H54 (cell line): Measurements from ENCODE around the gene TMEM273.

Source experiments
- DNase-seq: peaks from one replicate; pipeline ENCODE4 v3.0.0; 2011; ENCODE audit warnings: low spot score, mixed read lengths; ENCODE audit not compliant: insufficient read length
- FAIRE-seq: peaks from 3 replicates; lab custom pipeline; 2011; peaks lifted over from hg19 to GRCh38; lab: Jason Lieb, UNC
- POLR2A ChIP-seq: IDR thresholded peaks from 2 replicates; pipeline ENCODE4 v1.6.1; 2011; ENCODE audit warnings: low read depth, mild to moderate bottlenecking, low read length

TMEM273 gene

DNA sequence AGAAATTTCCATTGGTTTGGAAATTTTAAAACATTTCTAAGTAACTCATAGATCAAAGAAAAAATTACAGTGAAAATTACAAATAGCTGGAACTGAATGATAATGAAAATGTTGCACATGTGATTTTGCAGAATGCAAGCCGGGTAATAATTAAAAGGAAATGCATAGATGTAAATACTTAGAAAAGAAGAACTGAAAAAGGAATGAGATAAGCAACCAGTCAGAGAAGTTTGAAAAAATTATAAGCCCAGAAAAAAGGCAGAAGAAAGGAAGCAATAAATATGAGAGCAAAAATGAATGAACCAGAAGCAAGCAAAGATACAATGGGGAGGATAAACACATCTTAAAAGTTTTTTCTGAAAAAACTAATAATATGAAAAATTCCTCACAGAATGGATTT lies 3.2 kb upstream of the TMEM273 start:
- TF ChIP-seq POLR2A = no peak
- DNase-seq (no peak), FAIRE-seq (no peak)

DNA sequence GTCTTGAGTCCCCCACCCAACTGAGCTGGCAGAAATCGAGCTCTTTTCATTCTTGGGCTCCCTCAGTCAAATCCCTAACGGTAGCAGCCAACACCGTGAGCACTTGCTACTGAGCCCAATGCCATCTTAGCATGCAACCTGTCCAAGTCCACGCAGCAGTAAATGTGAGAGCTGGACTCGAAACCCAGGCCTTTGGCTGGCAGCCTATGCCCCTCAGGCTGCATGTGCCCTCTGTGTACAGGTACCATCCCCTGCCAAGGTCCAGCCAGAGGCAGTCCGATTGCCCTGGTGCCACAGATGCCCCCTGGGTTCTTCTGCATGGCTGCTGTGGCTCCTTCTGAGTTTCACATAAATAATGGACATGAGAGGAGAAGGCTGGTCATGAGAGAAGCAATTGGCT lies 1.2 kb upstream of the TMEM273 start:
- no peak for TF ChIP-seq POLR2A
- DNase-seq (no peak), FAIRE-seq (no peak)

DNA sequence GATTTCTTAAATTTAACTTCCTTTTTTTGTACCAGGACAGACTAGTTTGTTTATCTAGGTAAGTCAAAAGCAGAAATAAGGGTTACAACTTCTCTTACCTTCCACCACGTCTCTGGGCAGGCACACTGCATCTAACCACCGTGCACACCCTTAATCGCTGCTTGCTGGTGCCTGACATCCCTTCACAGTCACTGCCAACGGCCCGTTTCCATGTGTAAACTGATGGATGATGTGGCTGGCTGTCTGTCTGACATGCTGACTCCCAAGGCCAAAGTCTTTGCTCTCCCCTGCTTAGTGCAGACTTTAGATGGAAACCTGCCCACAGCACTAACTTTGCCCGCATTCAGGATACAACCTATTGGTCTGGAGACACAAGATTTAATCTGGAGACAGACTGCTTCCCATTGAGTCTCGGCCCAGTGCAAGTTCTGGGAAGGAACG lies 1.1 kb downstream of the TMEM273 start:
- FAIRE-seq (no peak), DNase-seq (no peak)
- TF ChIP-seq POLR2A = no peak

DNA sequence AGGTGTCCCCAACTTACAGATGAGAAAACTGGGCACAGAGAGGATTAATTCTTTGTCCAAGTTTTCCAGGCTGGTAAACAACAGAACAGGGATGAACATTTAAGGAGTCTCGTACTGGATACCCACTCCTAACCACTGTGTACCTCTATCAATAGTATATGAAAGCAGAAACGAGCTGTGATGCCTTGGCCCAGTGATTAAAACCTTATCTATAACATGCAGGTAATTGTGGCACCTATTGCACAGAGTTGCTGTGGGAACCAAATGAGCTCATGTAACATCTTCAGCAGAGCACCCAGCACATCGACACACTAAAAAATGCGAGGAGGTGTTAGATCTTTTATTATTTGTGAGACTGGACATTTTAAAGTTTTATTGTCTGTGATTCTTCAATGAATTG lies 1.6 kb downstream of the TMEM273 start:
- no peak for TF ChIP-seq POLR2A
- FAIRE-seq (no peak), DNase-seq (no peak)

DNA sequence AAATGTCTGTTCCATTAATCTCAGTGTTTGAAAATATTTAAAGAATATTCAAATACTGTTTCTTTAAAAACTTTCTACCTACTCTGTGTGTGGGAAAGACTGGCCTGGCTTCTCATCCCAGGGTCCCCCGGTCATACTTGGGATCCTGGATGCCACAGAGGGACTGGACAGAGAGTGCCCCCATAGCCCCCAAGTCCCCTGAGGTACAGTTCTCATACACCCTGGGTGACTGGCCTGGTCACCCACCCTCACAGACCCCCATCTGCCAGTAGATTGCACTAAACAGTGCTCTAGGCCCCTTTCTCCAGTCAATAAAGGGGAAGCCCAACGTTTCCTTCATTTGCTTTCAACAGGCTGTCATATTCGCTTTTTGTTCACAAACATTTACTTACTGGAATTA lies 3.0 kb downstream of the TMEM273 start:
- FAIRE-seq = no peak
- no peak for DNase-seq
- no peak for TF ChIP-seq POLR2A

DNA sequence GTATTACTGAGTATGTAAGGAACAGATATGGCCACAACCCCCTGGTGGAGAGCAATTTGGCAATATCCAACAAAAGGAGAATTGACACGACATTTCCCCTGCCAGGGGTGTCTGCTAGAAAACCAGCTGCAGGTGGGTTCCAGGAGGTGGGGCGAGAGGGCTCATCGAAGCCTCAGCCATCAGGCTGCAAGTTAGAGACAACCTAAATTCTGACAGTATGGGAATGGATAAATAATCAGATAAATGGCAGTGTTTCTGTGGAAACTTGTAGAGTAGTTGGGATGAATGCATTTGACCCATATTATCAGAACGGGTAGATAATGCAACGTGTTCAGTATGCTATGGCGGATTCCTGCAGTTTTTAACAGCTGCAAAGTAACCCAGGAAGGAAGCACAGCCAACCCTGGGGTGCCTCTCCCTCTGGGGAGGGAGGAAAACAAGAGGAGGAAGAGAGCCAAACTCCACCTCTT lies 3.5 kb downstream of the TMEM273 start:
- DNase-seq = no peak
- no peak for FAIRE-seq
- no peak for TF ChIP-seq POLR2A

DNA sequence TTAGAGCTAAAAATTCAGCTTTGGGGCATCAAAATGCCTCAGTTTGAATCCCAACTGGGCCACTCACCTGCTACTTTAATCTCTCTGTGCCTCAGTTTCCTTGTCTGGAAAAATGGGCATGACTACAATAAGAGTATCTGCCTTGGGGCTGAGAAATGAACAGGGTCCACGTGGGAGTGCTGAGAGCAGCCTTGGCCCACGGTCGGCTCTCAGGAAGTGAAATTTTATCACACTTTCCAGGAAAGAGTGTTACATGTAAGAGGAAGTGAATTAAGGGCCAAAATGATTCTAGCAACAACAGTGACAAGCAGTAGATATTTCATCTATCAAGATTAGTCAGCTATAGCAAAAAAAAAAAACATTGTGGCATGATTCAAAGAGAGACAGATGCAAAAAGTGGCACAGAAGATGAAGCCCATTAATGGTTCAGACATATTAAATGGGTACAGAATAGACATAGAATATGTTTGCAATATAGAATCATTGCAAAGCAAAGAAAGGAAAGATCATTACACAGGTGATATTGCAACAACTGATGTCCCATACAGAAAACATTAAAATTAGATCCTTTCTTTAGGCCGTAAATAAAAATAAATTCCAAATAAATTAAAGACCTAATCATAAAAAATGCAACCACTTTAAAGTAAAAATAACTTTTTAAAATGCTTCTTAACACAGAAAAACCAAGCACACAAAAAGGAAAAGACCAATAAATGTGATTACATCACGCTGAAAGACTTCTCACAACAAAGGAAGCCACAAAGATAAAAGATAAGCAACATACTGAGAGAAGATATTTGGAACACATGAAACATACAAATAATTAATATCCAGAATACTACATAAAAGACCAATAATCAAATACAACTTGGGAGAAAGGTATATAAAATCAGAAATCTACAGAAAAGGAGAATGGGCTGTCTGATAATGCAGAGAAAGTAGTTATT lies 4.3 kb downstream of the TMEM273 start:
- no peak for TF ChIP-seq POLR2A
- FAIRE-seq (no peak), DNase-seq (no peak)

DNA sequence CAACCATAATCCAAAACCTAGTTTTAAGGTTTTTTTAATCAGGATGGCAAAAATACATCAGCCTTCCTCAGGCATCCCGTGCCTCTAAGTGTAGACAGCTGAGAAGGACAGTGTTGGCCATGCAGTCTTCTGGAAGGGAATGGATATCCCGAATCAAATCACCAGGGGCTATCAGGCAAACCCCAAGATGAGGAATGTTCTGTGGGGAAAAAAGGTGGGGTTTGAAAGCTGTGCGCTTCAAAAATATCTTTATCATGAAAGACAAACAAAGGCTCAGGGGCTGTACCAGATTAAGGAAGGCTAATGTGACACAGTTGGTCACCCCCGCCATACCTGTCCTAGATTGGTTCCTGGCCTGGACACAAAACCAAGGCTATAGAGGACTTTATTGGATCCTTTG lies 5.4 kb downstream of the TMEM273 start:
- no peak for TF ChIP-seq POLR2A
- FAIRE-seq (no peak), DNase-seq (no peak)

DNA sequence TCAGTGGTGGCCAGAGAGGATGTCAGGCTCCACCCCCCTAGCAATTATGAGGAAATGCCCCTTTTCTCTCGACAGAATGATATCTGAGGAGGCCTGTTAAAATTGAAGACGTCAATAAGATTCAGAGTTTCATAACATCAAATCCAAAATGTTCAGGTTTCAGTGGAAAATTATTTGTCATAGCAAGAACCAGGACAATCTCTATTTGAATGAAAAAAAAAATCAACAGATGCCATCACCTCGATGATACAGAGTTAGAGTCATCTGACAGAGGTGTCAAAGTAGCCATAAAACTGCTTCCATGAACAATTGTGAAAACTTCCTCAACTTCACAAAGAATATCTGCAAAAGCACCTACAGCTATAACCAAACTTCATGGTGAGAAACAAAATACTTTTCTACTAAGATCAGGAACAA lies 7.7 kb downstream of the TMEM273 start:
- TF ChIP-seq POLR2A = no peak
- FAIRE-seq (no peak), DNase-seq (no peak)

DNA sequence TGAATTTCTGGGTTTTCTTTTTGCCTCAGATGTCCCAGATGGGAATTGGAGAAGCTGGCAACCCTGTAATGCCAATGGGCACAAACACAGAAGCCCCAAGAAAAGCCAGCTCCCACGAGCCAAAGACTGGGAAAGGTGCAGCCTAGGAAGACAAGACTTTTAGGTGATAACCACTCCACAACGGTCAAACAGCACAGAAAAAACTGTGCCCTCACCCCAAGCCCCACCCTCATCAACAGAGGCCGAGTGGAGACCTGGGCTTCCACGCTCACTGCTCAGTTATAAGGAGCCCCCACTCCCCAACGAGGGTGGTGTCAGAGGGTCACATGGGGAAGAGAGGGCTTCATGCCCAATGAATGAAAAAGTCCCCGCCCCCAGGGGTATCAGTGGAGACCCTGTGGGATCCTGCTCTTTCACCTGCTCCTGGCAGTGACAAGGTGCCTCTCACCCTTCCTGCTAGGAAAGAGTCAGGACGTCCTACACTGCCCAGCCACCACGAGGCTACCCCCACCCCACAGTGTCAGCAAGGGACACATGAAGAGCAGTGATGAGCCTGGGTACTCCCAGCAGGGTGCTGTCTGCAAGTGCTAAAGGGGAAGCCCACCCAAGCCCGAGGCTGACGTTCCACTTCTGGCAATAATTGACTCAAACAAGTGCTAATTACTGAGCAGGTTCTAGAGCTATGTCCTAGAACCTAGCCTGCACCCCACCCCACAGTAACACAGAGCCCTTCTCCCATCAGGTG lies 8.3 kb downstream of the TMEM273 start:
- DNase-seq = no peak
- no peak for TF ChIP-seq POLR2A
- no peak for FAIRE-seq

DNA sequence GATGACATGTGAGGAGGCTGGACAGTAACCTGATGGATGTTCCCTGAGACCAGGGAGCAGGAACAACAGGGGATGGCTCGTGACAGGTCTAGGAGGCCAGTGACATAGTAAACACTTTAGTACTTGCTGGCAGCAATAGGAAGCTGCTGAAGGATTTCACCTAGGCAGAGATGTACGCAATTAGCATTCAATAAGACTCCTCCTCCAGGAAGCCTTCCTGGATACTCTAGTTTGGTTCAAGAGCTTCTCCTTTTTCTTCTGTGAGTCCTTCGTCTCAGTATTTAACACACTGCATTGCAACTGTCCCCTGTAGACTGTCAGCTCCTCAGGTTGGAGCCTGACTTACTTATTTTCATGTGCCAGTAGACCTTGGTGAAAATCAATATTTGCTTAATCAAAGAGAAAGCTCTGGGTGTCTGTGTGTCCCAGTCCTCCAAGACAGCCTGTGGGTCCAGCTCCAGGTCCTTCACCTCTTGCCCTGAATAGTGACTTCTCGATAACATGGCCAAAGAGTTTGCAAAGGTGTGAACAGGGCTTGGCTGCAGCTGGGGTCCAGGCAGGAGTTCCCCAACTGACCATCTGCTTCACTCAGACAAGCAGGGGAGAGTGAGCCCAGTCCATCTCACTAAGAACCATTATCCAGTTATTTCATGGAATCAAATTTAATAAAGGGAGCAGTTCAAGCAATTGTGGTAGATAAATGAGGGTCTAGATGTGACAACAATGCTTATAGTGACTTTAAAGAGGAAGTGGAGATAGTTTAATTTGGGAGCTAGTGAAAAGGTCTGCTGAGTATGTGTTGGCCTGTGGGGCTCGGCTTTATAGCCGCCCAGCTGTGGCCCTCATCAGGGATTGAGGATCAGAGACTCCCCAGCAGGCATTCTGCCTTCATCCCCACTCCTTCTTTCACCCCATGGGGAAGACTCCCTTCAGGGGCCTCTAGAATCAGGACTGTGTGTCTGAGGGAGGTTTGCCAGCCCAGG lies 9.4 kb downstream of the TMEM273 start:
- no peak for TF ChIP-seq POLR2A
- no peak for DNase-seq
- FAIRE-seq = no peak

DNA sequence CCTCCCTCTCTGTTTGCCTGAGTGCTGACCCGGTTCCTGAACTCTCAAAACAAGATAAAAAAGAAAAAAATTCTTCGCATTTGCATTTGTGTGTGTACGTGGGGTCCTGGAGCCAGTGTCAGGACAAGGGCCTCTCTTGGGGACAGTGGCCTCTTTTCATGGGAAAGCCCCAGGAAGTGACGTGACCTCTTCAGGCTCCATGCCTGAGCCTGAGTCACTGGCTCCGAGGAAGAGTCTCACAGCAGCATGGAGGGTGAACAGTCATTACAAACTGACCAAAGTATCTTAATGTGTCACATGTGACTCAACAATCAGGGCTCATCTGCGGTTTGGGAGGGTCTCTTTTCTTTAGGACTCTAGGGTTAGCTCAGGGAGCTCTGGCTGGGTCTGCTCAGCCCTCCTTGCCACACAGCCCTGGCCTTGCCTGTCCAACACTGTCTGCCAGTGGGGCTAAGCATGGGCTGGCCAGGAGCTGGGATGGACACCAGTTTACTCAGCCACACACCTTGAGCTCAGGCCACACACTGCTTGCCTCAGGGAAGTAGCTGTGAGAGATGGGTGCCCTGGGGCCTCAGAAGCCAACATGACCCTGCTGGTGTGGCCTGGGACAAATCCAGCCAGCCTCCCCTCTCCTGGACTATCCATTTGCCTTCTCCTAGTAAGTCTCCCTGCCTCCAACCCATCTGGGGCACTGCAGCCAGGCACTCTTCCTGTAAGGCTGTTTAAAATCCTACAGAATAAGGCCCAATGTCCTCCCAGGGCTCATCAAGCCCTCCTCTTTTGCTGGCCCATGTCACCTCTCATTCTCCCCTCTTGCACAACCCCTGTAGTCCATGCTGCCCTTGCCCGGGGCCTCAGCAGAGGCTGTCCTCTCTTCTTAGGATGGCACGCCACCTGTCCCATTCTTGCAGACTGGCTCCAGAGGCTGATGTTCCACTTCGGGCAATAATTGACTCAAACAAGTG lies 10.5 kb downstream of the TMEM273 start:
- DNase-seq (peak; percentile 83), FAIRE-seq (peak; percentile 15)
- TF ChIP-seq POLR2A = 0 out of 2 replicates have a peak, but pooled peaks have one; percentile 14
